Endometrial microvascular endothelial cells (primary cell): ENCODE data around the gene SPINK2. TPM values are rescaled to one million over a fixed set of nuclear protein-coding genes. Genes with fewer than 3 reads are reported as not detected.

ENCODE experiments used
- in situ Hi-C: cut with HindIII; loops from 2 replicates; pipeline ENCODE4 v1.10.0; 2017; ENCODE audit warnings: low sequenced_read_pairs, low pct_unique_long_range_greater_than_20kb; ENCODE audit errors: inconsistent ontology term
- total RNA-seq: library from RNA; depleted of rRNA; stranded (reverse); fragments of >200 nt; gene quantifications from one replicate; pipeline ENCODE4 v1.2.3, GENCODE V29; 2015; ENCODE audit errors: inconsistent ontology term

Gene SPINK2
- total RNA-seq, 1 donor from 2014 or later, result not detected

DNA sequence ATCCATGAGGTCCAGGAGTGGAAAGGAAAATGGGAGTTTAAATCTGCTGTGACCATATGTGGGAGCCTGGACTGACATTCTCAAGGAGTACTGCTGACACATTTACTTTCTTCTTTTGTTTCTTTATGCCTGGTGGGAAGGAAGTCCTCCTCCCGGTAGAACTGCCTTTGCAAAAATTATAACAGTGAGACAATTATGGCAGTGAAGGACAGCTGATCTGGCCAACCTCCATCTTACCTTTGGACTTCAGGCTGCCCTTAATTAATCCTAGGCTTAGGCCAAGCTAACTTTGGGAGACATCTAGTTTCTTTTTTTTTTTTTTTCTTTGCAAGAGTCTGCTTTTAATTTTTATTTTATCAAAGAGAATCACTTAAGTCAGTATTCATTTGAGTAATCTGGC, 61.3 kb downstream of the SPINK2 start:
- in situ Hi-C loops, result no loop called here

Other genes with a start within 250 kb of the SPINK2 start
- gene HOPX, start 140.4 kb downstream of the SPINK2 start, total RNA-seq, result 108 TPM
- 24.9 TPM for gene REST, start 86.2 kb upstream of the SPINK2 start, total RNA-seq
- gene NOA1, start 155.9 kb upstream of the SPINK2 start, total RNA-seq, result 19.0 TPM
- gene POLR2B, start 157.2 kb upstream of the SPINK2 start, total RNA-seq, result 90.5 TPM